Fibroblast of lung (primary cell): ENCODE measurements around the gene GMEB1. TPM values are rescaled to one million over a fixed set of nuclear protein-coding genes. Genes with fewer than 3 reads are reported as not detected.

Experiments used
- DNase-seq, 2 donors: peaks; one replicate each; pipeline versions ENCODE4 v3.0.0 to v3.0.0-alpha.2; 2010; ENCODE audit warnings: low read depth in 2 of 2
- H2AFZ ChIP-seq: 2 replicates; pipeline ENCODE4 v1.5.1; 2012; ENCODE audit warnings: low read length, control low read depth, inconsistent platforms
- H3K27ac ChIP-seq: 2 replicates; pipeline ENCODE4 v1.5.1; 2011; ENCODE audit warnings: low read length, control low read depth; ENCODE audit not compliant: insufficient read depth
- H3K27me3 ChIP-seq: 2 replicates; pipeline ENCODE4 v1.5.1; 2011; ENCODE audit warnings: mild to moderate bottlenecking, low read length; ENCODE audit not compliant: control insufficient read depth, insufficient read depth
- H3K36me3 ChIP-seq: 2 replicates; pipeline ENCODE4 v1.5.1; 2011; ENCODE audit warnings: low read length; ENCODE audit not compliant: control insufficient read depth, insufficient read depth
- H3K4me1 ChIP-seq: 2 replicates; pipeline ENCODE4 v1.5.1; 2011; ENCODE audit warnings: low read length; ENCODE audit not compliant: control insufficient read depth, insufficient read depth; ENCODE audit errors: extremely low read depth
- H3K4me2 ChIP-seq: 2 replicates; pipeline ENCODE4 v1.5.1; 2011; ENCODE audit warnings: low read length, control low read depth; ENCODE audit not compliant: insufficient read depth; ENCODE audit errors: extremely low read depth
- H3K4me3 ChIP-seq, 4 experiments: fragments of 200-600 bp in 1 of 4; sonication (generic) in 1 of 4; replicated peaks in 1 of 4; 2 replicates each; pipeline ENCODE4 v1.5.1; 2011 to 2016; ENCODE audit warnings: low read length in 4 of 4, low read depth in 3 of 4, mild to moderate bottlenecking in 3 of 4, control low read depth in 2 of 4, inconsistent platforms in 1 of 4, mixed read lengths in 1 of 4; ENCODE audit not compliant: insufficient read depth in 1 of 4; ENCODE audit errors: control extremely low read depth in 1 of 4
- H3K79me2 ChIP-seq: 2 replicates; pipeline ENCODE4 v1.5.1; 2012; ENCODE audit warnings: mild to moderate bottlenecking, low read length, inconsistent platforms; ENCODE audit not compliant: control insufficient read depth, insufficient read depth
- H3K9ac ChIP-seq: 2 replicates; pipeline ENCODE4 v1.5.1; 2011; ENCODE audit warnings: mild to moderate bottlenecking, low read length, control low read depth; ENCODE audit not compliant: insufficient read depth
- H3K9me3 ChIP-seq: 2 replicates; pipeline ENCODE4 v1.5.1; 2012; ENCODE audit warnings: low read depth, low read length; ENCODE audit not compliant: control insufficient read depth, insufficient read depth
- H4K20me1 ChIP-seq: 2 replicates; pipeline ENCODE4 v1.5.1; 2011; ENCODE audit warnings: low read length; ENCODE audit not compliant: control insufficient read depth, insufficient read depth; ENCODE audit errors: extremely low read depth
- CTCF ChIP-seq, 2 donors: IDR thresholded peaks in 1 of 2; conservative IDR thresholded peaks in 1 of 2; 1 replicate in 1 of 2; 2 replicates in 1 of 2; pipeline ENCODE4 v1.5.1; 2011 to 2012; ENCODE audit warnings: low read length in 2 of 2, control low read depth in 1 of 2, inconsistent platforms in 1 of 2, low read depth in 1 of 2, mild to moderate bottlenecking in 1 of 2
- EZH2 ChIP-seq: IDR thresholded peaks from 2 replicates; pipeline ENCODE4 v1.5.1; 2012; ENCODE audit warnings: low read length, control low read depth, mild to moderate bottlenecking; ENCODE audit errors: missing control alignments
- polyA minus RNA-seq: library from RNA; depleted of rRNA, polyadenylated mRNA; stranded (reverse); fragments of >200 nt; gene quantifications from 2 replicates; pipeline ENCODE4 v1.2.3, GENCODE V29; 2011; ENCODE audit warnings: low replicate concordance
- polyA plus RNA-seq, 2 donors: library from polyadenylated mRNA; depleted of rRNA in 1 of 2; stranded (reverse) in 1 of 2; unstranded in 1 of 2; fragments of >200 nt; gene quantifications; 2 replicates each; pipeline ENCODE4 v1.2.1, GENCODE V29; 2011 to 2012; ENCODE audit warnings: missing spikeins in 1 of 2
- total RNA-seq: library from RNA; depleted of rRNA; stranded (reverse); fragments of >200 nt; gene quantifications from 2 replicates; pipeline ENCODE4 v1.2.1, GENCODE V29; 2014

The GMEB1 gene, protein sequence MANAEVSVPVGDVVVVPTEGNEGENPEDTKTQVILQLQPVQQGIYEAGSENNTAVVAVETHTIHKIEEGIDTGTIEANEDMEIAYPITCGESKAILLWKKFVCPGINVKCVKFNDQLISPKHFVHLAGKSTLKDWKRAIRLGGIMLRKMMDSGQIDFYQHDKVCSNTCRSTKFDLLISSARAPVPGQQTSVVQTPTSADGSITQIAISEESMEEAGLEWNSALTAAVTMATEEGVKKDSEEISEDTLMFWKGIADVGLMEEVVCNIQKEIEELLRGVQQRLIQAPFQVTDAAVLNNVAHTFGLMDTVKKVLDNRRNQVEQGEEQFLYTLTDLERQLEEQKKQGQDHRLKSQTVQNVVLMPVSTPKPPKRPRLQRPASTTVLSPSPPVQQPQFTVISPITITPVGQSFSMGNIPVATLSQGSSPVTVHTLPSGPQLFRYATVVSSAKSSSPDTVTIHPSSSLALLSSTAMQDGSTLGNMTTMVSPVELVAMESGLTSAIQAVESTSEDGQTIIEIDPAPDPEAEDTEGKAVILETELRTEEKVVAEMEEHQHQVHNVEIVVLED
- total RNA-seq (5.4 and 6.2 TPM in 2 replicates), polyA plus RNA-seq (8.9 and 9.4 TPM in 2 replicates), polyA minus RNA-seq (16.5 and 24.7 TPM in 2 replicates)
- polyA plus RNA-seq (2012): 7.4 and 7.8 TPM in 2 replicates

GRCh38 chr1:28668191-28668955 is at the start of gene GMEB1:
GMEB1 (plus strand) TSS chr1:28668784; CDS start chr1:28683613, 14,829 bp downstream.
- no peaks in the 10 kb centered on the region for H3K36me3 ChIP-seq
- no peaks in the 10 kb centered on the region for H4K20me1 ChIP-seq
- no peak for TF ChIP-seq EZH2
- no peak for TF ChIP-seq CTCF (conservative IDR thresholded peaks at IDR 0.05 in 1 of 2, IDR thresholded peaks at IDR 0.05 in 1 of 2; ENCODE audit: low read depth in 1 of 2, low read length in 2 of 2)
- peak within 1 kb of the TSS; percentile 95 for H3K9ac ChIP-seq
- H3K27me3 ChIP-seq: no peaks in the 10 kb centered on the region
- peaks cover 10% of the 10 kb centered on the region for H3K79me2 ChIP-seq
- H3K4me3 ChIP-seq: peak within 1 kb of the TSS; percentile 81 to 94 (median 92)
- no peaks in the 10 kb centered on the region for H3K9me3 ChIP-seq
- peak within 1 kb of the TSS; percentile 100 for H2AFZ ChIP-seq
- H3K4me1 ChIP-seq: no peaks in the 10 kb centered on the region
- peak within 1 kb of the TSS; percentile 94 for H3K27ac ChIP-seq
- DNase-seq: peak; percentile 78 to 85
- H3K4me2 ChIP-seq: peak within 1 kb of the TSS; percentile 95

- Histone ChIP-seq H3K9ac (no peak overlapping the region), H3K4me3 (no peak overlapping the region), H3K4me2 (no peak overlapping the region), H3K9me3 (no peaks in the 10 kb centered on the region), H3K36me3 (no peaks in the 10 kb centered on the region), H3K27ac (no peak overlapping the region), H3K79me2 (no peaks in the 10 kb centered on the region), H3K27me3 (no peaks in the 10 kb centered on the region), H3K4me1 (no peaks in the 10 kb centered on the region), H4K20me1 (no peaks in the 10 kb centered on the region), H2AFZ (no peak overlapping the region)
- no peak for DNase-seq
- no peak for TF ChIP-seq EZH2
- TF ChIP-seq CTCF (conservative IDR thresholded peaks at IDR 0.05 in 1 of 2, IDR thresholded peaks at IDR 0.05 in 1 of 2; ENCODE audit: low read depth in 1 of 2, low read length in 2 of 2): no peak
Observed at GRCh38 chr1:28631713-28632112, 36.9 kb upstream of the GMEB1 start.

DNA sequence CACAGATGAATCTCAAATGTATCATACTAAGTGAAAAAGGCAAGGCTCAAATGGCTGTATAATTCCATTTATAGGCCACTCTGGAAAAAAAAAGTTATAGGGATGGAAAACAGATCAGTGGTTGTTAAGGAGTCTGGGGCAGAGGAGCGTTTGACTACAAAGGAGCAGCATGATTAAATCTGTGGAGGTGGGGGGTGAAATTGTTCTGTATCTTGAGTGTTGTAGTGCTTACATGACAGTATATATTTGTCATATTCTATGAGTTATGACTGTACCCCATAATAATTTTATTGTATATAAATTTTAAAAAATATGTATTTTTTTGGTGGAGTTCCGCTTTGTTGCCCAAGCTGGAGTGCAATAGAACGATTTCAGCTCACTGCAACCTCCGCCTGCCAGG is 36.0 kb upstream of the GMEB1 start:
- Histone ChIP-seq H3K4me2 (no peak overlapping the region), H3K4me3 (no peak overlapping the region), H3K9ac (no peak overlapping the region), H3K9me3 (no peaks in the 10 kb centered on the region), H4K20me1 (no peaks in the 10 kb centered on the region), H3K27me3 (no peaks in the 10 kb centered on the region), H3K27ac (no peak overlapping the region), H3K36me3 (no peaks in the 10 kb centered on the region), H3K4me1 (no peaks in the 10 kb centered on the region), H2AFZ (no peak overlapping the region), H3K79me2 (peaks cover 1% of the 10 kb centered on the region)
- TF ChIP-seq CTCF (conservative IDR thresholded peaks at IDR 0.05 in 1 of 2, IDR thresholded peaks at IDR 0.05 in 1 of 2; ENCODE audit: low read depth in 1 of 2, low read length in 2 of 2) (no peak), EZH2 (no peak)
- DNase-seq: no peak
